K562 (cell line): Measurements from ENCODE around the gene ADM. TPM values are rescaled to one million over a fixed set of nuclear protein-coding genes. Genes with fewer than 3 reads are reported as not detected.

ENCODE experiments used
- ATF7 ChIP-seq: fragments of 450-650 bp; IDR thresholded peaks from 2 replicates; pipeline ENCODE4 v1.7.1; 2014; ENCODE audit warnings: mild to moderate bottlenecking, moderate library complexity
- BMI1 ChIP-seq: fragments of 150-350 bp; IDR thresholded peaks from 2 replicates; pipeline ENCODE4 v1.6.1; 2014; ENCODE audit warnings: low read length
- CEBPB ChIP-seq: fragments of 450-650 bp; IDR thresholded peaks from 2 replicates; pipeline ENCODE4 v1.6.1; 2016; ENCODE audit warnings: missing genetic modification characterization, missing compliant biosample characterization
- CREB1 ChIP-seq, 2 experiments: sonication (generic) in 1 of 2; formaldehyde crosslinking in 1 of 2; IDR thresholded peaks; 2 replicates each; pipeline versions ENCODE4 v1.6.1 to v1.8.0; 2012 to 2022; ENCODE audit warnings: inconsistent platforms in 1 of 2, mild to moderate bottlenecking in 1 of 2, missing genetic modification reagents in 1 of 2, moderate library complexity in 1 of 2
- CREM ChIP-seq: IDR thresholded peaks from 2 replicates; pipeline ENCODE4 v1.6.1; 2014; ENCODE audit warnings: antibody characterized with exemption, low read depth
- DPF2 ChIP-seq: fragments of 450-650 bp; IDR thresholded peaks from 2 replicates; pipeline ENCODE4 v1.6.1; 2016
- HDAC1 ChIP-seq, 2 experiments: fragments of 450-650 bp; IDR thresholded peaks; 2 replicates each; pipeline ENCODE4 v1.6.1; 2016 to 2017; ENCODE audit warnings: inconsistent platforms in 1 of 2, mild to moderate bottlenecking in 1 of 2, moderate library complexity in 1 of 2
- MTA3 ChIP-seq: fragments of 450-650 bp; formaldehyde crosslinking; IDR thresholded peaks from 2 replicates; pipeline ENCODE4 v1.6.1; 2017; ENCODE audit warnings: mild to moderate bottlenecking, borderline replicate concordance
- NONO ChIP-seq, 2 experiments: fragments of 200-400 bp in 1 of 2; fragments of 450-650 bp in 1 of 2; formaldehyde crosslinking in 1 of 2; IDR thresholded peaks; 2 replicates each; pipeline ENCODE4 v1.6.1; 2017; ENCODE audit warnings: low read depth in 2 of 2, mild to moderate bottlenecking in 2 of 2, moderate library complexity in 2 of 2, low read length in 1 of 2
- POLR3A ChIP-seq: IDR thresholded peaks from 2 replicates; pipeline ENCODE4 v1.6.1; 2011; ENCODE audit warnings: borderline replicate concordance, mild to moderate bottlenecking, moderate library complexity; ENCODE audit not compliant: insufficient read length, insufficient read depth; ENCODE audit errors: extremely low read depth
- SMAD4 ChIP-seq: fragments of 250-450 bp; sonication (Bioruptor Pico); conservative IDR thresholded peaks from 2 replicates; pipeline ENCODE4 v1.8.0; 2021; ENCODE audit warnings: inconsistent platforms, mild to moderate bottlenecking, moderate library complexity
- SMARCA4 ChIP-seq: fragments of 450-650 bp; IDR thresholded peaks from 2 replicates; pipeline ENCODE4 v1.6.1; 2016
- SOX6 ChIP-seq: fragments of 450-650 bp; IDR thresholded peaks from 2 replicates; pipeline ENCODE4 v1.6.1; 2014; ENCODE audit warnings: mild to moderate bottlenecking
- TEAD4 ChIP-seq, 2 experiments: sonication (generic) in 1 of 2; formaldehyde crosslinking in 1 of 2; IDR thresholded peaks; 2 replicates each; pipeline versions ENCODE4 v1.6.1 to v1.8.0; 2012 to 2022; ENCODE audit warnings: borderline replicate concordance in 1 of 2, inconsistent platforms in 1 of 2, low read length in 1 of 2, mild to moderate bottlenecking in 1 of 2, missing genetic modification reagents in 1 of 2
- ZEB2 ChIP-seq: fragments of 450-650 bp; IDR thresholded peaks from 2 replicates; pipeline ENCODE4 v1.6.1; 2016
- ZNF175 ChIP-seq: fragments of 200-800 bp; sonication (Bioruptor generic); IDR thresholded peaks from 2 replicates; pipeline ENCODE4 v1.6.1; 2016; ENCODE audit warnings: low read depth, mild to moderate bottlenecking, missing genetic modification characterization, missing compliant biosample characterization
- polyA plus RNA-seq, 8 experiments: library from polyadenylated mRNA; depleted of rRNA in 4 of 8; stranded (reverse) in 5 of 8; unstranded in 3 of 8; fragments of >200 nt; fragmentation: Nextera tagmentation in 2 of 8; fragmentation: Illumina TruSeq in 1 of 8; extraction: Ambion mirVana in 2 of 8; extraction: Trizol in 1 of 8; gene quantifications; 2 replicates each; pipeline versions ENCODE4 v1.2.1 to v1.2.3, GENCODE V29; 2011 to 2014; ENCODE audit warnings: inconsistent platforms in 1 of 8, missing spikeins in 1 of 8
- total RNA-seq, 7 experiments: library from RNA; depleted of rRNA in 6 of 7; stranded (reverse); fragments of >200 nt in 6 of 7; fragmentation: Illumina TruSeq in 2 of 7; extraction: Trizol in 2 of 7; gene quantifications; 2 replicates each; pipeline versions ENCODE4 v1.2.1 to v1.2.3, GENCODE V29; 2011 to 2021; ENCODE audit warnings: low replicate concordance in 1 of 7
- TF ChIP-seq, protein P1 (sequence below): sonication (generic); formaldehyde crosslinking; IDR thresholded peaks from 2 replicates; pipeline ENCODE4 v1.8.0; 2022; ENCODE audit warnings: mild to moderate bottlenecking, missing genetic modification reagents
- TF ChIP-seq, protein P2 (sequence below): fragments of 250-450 bp; sonication (Bioruptor Pico); IDR thresholded peaks from 2 replicates; pipeline ENCODE4 v1.9.0; 2021; ENCODE audit warnings: mild to moderate bottlenecking
- TF ChIP-seq, protein P3 (sequence below), 2 experiments: fragments of 450-650 bp in 1 of 2; sonication (generic) in 1 of 2; formaldehyde crosslinking in 1 of 2; IDR thresholded peaks in 1 of 2; conservative IDR thresholded peaks in 1 of 2; 2 replicates each; pipeline versions ENCODE4 v1.6.1 to v1.8.1; 2016 to 2023; ENCODE audit warnings: mild to moderate bottlenecking in 2 of 2, moderate library complexity in 2 of 2, inconsistent platforms in 1 of 2, missing genetic modification reagents in 1 of 2
- TF ChIP-seq, protein P4 (sequence below): fragments of 450-650 bp; IDR thresholded peaks from 2 replicates; pipeline ENCODE4 v1.6.1; 2017; ENCODE audit warnings: antibody characterized with exemption, mild to moderate bottlenecking

ADM gene
- total and polyA plus RNA-seq, 9 of the 15 experiments (the other 6 are each of a cell fraction or from before 2014, with no cell fraction given) = 0.23 to 0.49 (median 0.32) TPM; not detected in 6

DNA sequence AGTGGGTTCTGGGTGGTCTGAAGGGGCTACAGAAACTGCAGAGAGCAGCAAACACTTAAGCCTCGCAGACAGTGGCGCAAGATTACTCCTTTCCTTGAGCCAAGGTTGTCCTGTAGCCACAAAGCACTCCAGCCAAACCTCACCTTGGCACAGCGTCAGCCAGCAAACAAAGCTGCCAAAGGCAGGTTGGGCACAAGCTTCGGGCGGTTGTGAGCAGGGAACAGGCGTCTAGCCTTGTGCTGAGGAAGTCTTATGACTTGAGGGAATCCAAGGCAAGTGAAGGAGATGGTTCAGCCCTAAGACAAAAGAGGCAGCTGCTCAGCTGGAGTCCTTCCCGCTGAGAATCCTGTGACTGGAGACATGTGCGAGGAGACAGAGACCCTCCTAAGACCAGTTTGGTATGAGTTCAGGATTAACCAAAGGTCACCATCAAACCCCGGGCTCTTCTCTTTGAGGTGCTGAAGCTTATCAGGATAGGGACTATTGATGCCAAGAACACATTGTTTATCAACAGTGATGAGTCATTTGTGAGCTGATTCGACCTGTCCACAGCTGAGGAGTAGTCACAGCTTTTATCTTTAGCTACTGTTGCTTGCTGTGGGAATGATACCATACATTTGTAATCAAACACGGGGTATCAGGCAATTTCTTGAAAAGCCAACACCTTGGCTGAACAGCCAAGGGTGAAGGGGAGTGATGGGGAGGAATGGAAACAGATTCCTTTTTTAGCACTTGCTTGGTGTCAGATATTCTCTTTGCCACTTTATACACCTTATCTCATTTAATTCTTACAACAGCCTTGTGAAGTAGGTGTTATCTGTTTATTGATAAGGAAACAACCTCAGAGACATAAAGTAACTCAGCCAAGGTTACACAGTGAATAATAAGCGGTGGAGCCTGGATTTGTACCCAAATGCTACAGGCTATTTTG is 4.6 kb downstream of the ADM start (continued):
- no peak for TF ChIP-seq CREB1 (IDR thresholded peaks at IDR 0.05)
- TF ChIP-seq CREB1 (CRISPR knock-in tag; IDR thresholded peaks at IDR 0.05) = no peak
- TF ChIP-seq CEBPB (tag) = no peak
- peak; percentile 37; the same call in 1 of the 2 replicates for TF ChIP-seq MTA3
- TF ChIP-seq ZEB2 = peak; percentile 66; the same call in 1 of the 2 replicates
- peak; percentile 65 for TF ChIP-seq DPF2
- peak; percentile 27; the same call in 1 of the 2 replicates for TF ChIP-seq TEAD4 (IDR thresholded peaks at IDR 0.05; ENCODE audit: low read length)
- TF ChIP-seq TEAD4 (CRISPR knock-in tag; IDR thresholded peaks at IDR 0.05; ENCODE audit: borderline replicate concordance) = no peak
- TF ChIP-seq ZNF175 (CRISPR knock-in tag) = no peak
- no peak for TF ChIP-seq HDAC1 (IDR thresholded peaks at IDR 0.05)
- peak; percentile 78; the same call in 1 of the 2 replicates for TF ChIP-seq SOX6
- TF ChIP-seq POLR3A = no peak
- TF ChIP-seq SMAD4 (CRISPR knock-in tag) = no peak
- 0 out of 2 replicates have a peak, but pooled peaks have one; percentile 27 for TF ChIP-seq CREM
- TF ChIP-seq, protein P1, sequence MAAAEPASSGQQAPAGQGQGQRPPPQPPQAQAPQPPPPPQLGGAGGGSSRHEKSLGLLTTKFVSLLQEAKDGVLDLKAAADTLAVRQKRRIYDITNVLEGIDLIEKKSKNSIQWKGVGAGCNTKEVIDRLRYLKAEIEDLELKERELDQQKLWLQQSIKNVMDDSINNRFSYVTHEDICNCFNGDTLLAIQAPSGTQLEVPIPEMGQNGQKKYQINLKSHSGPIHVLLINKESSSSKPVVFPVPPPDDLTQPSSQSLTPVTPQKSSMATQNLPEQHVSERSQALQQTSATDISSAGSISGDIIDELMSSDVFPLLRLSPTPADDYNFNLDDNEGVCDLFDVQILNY = no peak
- TF ChIP-seq, protein P2, sequence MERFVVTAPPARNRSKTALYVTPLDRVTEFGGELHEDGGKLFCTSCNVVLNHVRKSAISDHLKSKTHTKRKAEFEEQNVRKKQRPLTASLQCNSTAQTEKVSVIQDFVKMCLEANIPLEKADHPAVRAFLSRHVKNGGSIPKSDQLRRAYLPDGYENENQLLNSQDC (CRISPR knock-in tag) = no peak
- no peak for TF ChIP-seq NONO (IDR thresholded peaks at IDR 0.05; ENCODE audit: low read depth in 2 of 2, low read length in 1 of 2)
- no peak for TF ChIP-seq BMI1
- TF ChIP-seq, protein P3, sequence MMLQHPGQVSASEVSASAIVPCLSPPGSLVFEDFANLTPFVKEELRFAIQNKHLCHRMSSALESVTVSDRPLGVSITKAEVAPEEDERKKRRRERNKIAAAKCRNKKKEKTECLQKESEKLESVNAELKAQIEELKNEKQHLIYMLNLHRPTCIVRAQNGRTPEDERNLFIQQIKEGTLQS (IDR thresholded peaks at IDR 0.05) = peak; percentile 90
- TF ChIP-seq, protein P3 (CRISPR knock-in tag; conservative IDR thresholded peaks at IDR 0.05) = no peak
- peak; percentile 39; the same call in 1 of the 2 replicates for TF ChIP-seq ATF7
- TF ChIP-seq SMARCA4 = peak; percentile 63
- TF ChIP-seq, protein P4, sequence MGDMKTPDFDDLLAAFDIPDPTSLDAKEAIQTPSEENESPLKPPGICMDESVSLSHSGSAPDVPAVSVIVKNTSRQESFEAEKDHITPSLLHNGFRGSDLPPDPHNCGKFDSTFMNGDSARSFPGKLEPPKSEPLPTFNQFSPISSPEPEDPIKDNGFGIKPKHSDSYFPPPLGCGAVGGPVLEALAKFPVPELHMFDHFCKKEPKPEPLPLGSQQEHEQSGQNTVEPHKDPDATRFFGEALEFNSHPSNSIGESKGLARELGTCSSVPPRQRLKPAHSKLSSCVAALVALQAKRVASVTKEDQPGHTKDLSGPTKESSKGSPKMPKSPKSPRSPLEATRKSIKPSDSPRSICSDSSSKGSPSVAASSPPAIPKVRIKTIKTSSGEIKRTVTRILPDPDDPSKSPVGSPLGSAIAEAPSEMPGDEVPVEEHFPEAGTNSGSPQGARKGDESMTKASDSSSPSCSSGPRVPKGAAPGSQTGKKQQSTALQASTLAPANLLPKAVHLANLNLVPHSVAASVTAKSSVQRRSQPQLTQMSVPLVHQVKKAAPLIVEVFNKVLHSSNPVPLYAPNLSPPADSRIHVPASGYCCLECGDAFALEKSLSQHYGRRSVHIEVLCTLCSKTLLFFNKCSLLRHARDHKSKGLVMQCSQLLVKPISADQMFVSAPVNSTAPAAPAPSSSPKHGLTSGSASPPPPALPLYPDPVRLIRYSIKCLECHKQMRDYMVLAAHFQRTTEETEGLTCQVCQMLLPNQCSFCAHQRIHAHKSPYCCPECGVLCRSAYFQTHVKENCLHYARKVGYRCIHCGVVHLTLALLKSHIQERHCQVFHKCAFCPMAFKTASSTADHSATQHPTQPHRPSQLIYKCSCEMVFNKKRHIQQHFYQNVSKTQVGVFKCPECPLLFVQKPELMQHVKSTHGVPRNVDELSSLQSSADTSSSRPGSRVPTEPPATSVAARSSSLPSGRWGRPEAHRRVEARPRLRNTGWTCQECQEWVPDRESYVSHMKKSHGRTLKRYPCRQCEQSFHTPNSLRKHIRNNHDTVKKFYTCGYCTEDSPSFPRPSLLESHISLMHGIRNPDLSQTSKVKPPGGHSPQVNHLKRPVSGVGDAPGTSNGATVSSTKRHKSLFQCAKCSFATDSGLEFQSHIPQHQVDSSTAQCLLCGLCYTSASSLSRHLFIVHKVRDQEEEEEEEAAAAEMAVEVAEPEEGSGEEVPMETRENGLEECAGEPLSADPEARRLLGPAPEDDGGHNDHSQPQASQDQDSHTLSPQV = no peak
